Breast epithelium (tissue), 3 donors: Measurements from ENCODE around the gene SYNGR1.

Source experiments
- POLR2A ChIP-seq: fragments of 450-650 bp; IDR thresholded peaks from one replicate; pipeline ENCODE4 v1.6.1; 2016; ENCODE audit warnings: antibody characterized with exemption, mild to moderate bottlenecking, moderate library complexity
- POLR2AphosphoS5 ChIP-seq, 3 donors: sonication (generic); formaldehyde crosslinking; IDR thresholded peaks; one replicate each; pipeline ENCODE4 v1.6.1; 2017; ENCODE audit warnings: antibody characterized with exemption in 3 of 3
- TF ChIP-seq, protein P1 (sequence below), 3 donors: fragments of 450-650 bp; IDR thresholded peaks; one replicate each; pipeline ENCODE4 v1.5.1; 2016 to 2017; ENCODE audit warnings: antibody characterized with exemption in 3 of 3, mild to moderate bottlenecking in 3 of 3, moderate library complexity in 3 of 3

DNA sequence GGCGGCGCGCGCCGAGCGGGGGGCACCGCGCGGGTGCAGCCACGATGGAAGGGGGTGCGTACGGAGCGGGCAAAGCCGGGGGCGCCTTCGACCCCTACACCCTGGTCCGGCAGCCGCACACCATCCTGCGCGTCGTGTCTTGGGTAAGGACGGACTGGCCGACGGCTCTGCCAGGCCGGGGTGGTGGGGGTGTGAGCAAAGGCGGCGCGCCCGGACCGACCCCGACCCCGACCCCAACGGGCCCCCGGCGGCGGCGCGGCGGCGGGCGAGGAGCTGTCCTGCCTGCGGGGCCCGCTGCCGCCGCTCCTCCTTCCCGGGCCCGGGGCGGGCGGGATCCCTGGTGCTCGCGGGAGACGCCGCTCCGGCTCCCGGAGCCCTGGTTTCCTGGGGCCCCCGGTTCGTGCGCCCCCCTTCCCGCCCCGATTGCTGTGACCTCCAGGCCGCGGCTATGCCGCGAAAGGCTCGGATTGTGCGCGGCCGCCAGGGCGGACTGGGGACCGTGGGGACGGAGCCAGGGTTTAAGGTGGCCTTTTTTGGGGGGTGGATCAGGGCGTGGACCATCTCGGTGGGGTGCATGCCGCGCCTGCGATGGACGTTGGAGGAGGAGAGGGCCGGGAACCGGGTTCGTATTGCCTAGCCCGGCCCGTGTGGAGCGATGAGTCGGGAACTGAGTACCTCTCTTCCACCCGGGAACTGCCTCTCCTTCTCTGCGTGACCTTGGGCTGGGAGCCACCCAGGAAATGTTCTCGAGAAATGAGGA is at the start of gene SYNGR1:
- TF ChIP-seq, protein P1, sequence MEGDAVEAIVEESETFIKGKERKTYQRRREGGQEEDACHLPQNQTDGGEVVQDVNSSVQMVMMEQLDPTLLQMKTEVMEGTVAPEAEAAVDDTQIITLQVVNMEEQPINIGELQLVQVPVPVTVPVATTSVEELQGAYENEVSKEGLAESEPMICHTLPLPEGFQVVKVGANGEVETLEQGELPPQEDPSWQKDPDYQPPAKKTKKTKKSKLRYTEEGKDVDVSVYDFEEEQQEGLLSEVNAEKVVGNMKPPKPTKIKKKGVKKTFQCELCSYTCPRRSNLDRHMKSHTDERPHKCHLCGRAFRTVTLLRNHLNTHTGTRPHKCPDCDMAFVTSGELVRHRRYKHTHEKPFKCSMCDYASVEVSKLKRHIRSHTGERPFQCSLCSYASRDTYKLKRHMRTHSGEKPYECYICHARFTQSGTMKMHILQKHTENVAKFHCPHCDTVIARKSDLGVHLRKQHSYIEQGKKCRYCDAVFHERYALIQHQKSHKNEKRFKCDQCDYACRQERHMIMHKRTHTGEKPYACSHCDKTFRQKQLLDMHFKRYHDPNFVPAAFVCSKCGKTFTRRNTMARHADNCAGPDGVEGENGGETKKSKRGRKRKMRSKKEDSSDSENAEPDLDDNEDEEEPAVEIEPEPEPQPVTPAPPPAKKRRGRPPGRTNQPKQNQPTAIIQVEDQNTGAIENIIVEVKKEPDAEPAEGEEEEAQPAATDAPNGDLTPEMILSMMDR (IDR thresholded peaks at IDR 0.05), result no peak
- no peak for TF ChIP-seq POLR2A
- TF ChIP-seq POLR2AphosphoS5 (IDR thresholded peaks at IDR 0.05), result no peak
